ENCODE data around the gene RASAL1.

- TF ChIP-seq CTCF (IDR thresholded peaks at IDR 0.05 in 8 of 11, conservative IDR thresholded peaks at IDR 0.05 in 3 of 11) = no peak
- TF ChIP-seq POLR2AphosphoS5 (IDR thresholded peaks at IDR 0.05) = no peak
These were observed 16.8 kb upstream of the RASAL1 start for GRCh38 chr12:113152196-113152834.
